ENCODE data around the gene TOR1AIP2.
"Not testable (repeated sequence)": the region's sequence is repeated elsewhere in the genome, so short reads cannot be mapped to it uniquely, and the experiment has no call there.

TOR1AIP2 gene

GRCh38 chr1:179867493-179868330 lies 9.9 kb downstream of the TOR1AIP2 start:
- ChIA-PET POLR2A (ENCODE audit: low non-redundant PET) (no interaction called here), CTCF (interaction anchor here (0.7 kb wide), 1 partner anchor 49 kb away, joined by 4 read pairs; no protein-coding TSS in a partner anchor)
- H3K27ac ChIP-seq: no peak overlapping the region
- no peak for DNase-seq (ENCODE audit: low spot score)
- TF ChIP-seq, protein P1, sequence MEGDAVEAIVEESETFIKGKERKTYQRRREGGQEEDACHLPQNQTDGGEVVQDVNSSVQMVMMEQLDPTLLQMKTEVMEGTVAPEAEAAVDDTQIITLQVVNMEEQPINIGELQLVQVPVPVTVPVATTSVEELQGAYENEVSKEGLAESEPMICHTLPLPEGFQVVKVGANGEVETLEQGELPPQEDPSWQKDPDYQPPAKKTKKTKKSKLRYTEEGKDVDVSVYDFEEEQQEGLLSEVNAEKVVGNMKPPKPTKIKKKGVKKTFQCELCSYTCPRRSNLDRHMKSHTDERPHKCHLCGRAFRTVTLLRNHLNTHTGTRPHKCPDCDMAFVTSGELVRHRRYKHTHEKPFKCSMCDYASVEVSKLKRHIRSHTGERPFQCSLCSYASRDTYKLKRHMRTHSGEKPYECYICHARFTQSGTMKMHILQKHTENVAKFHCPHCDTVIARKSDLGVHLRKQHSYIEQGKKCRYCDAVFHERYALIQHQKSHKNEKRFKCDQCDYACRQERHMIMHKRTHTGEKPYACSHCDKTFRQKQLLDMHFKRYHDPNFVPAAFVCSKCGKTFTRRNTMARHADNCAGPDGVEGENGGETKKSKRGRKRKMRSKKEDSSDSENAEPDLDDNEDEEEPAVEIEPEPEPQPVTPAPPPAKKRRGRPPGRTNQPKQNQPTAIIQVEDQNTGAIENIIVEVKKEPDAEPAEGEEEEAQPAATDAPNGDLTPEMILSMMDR (conservative IDR thresholded peaks at IDR 0.05; ENCODE audit: low read depth): peak; percentile 44

- CTCF ChIA-PET: interaction anchor here (0.6 to 0.7 kb wide), 3 partner anchors 9 to 55 kb away, joined by 3 to 4 read pairs (median 3); no protein-coding TSS in a partner anchor
These were observed 11.0 kb downstream of the TOR1AIP2 start for GRCh38 chr1:179866616-179867015.

DNA sequence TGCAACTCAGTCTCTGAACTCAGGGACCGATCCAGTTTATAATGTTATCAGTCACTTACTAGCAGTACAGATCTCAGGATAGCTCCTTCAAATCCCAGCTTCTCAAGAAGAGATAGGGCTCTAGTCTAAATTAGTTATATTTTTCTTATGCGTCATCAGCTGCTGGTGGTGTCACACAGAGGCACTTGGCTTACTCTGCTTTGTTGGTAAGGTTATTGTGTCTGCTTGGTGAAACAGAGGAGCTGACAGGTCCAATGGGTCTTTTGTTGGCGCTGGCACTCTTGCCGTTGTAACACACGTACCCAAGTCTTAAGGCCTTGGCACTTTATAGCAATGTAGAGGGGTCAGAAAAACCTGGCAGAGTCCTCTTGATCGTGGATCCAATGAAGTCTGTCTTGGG lies 12.2 kb downstream of the TOR1AIP2 start:
- CTCF ChIA-PET: no interaction called here
- POLR2A ChIA-PET (ENCODE audit: low non-redundant PET): no interaction called here
- DNase-seq (ENCODE audit: low spot score): no peak
- TF ChIP-seq, protein P1 (conservative IDR thresholded peaks at IDR 0.05; ENCODE audit: low read depth): no peak
- H3K27ac ChIP-seq: no peak overlapping the region

More at GRCh38 chr1:179866616-179867015, 11.0 kb downstream of the TOR1AIP2 start:
- no peak for DNase-seq (ENCODE audit: low spot score)
- TF ChIP-seq, protein P1 (conservative IDR thresholded peaks at IDR 0.05; ENCODE audit: low read depth): no peak
- POLR2A ChIA-PET (ENCODE audit: low non-redundant PET): interaction anchor here (0.6 kb wide), 1 partner anchor 208 kb away, joined by 4 read pairs; no protein-coding TSS in a partner anchor
- no peak overlapping the region for H3K27ac ChIP-seq

GRCh38 chr1:179860652-179861051 lies 17.0 kb downstream of the TOR1AIP2 start:
- POLR2A ChIA-PET (ENCODE audit: low non-redundant PET): no interaction called here

GRCh38 chr1:179857009-179857408 lies 20.6 kb downstream of the TOR1AIP2 start:
- POLR2A ChIA-PET (ENCODE audit: low non-redundant PET): no interaction called here
- TF ChIP-seq, protein P1 (conservative IDR thresholded peaks at IDR 0.05; ENCODE audit: low read depth): no peak

More at GRCh38 chr1:179860652-179861051, 17.0 kb downstream of the TOR1AIP2 start:
- CTCF ChIA-PET: no interaction called here
- TF ChIP-seq, protein P1 (conservative IDR thresholded peaks at IDR 0.05; ENCODE audit: low read depth): no peak
- no peak for DNase-seq (ENCODE audit: low spot score)
- H3K27ac ChIP-seq: no peak overlapping the region

DNA sequence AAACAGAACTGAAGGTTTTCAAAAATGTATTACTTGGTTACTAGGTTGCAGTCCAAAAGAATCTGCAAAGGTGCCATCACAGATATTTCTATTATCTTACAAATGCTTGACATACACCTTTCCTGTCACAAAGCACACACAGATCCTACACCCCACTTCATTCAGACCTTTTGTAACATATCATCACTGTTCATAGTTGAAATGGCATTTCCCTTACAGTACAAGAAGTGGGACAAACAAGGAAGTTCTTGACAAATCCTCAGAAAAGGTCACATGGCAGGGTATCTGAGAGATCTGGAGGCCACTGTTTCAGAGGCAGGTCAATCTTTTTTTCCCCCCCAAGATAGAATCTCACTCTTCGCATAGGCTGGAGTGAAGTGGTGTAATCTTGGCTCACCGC lies 21.3 kb downstream of the TOR1AIP2 start:
- no peak overlapping the region for H3K27ac ChIP-seq
- no peak for DNase-seq (ENCODE audit: low spot score)
- TF ChIP-seq, protein P1 (conservative IDR thresholded peaks at IDR 0.05; ENCODE audit: low read depth): no peak
- ChIA-PET POLR2A (ENCODE audit: low non-redundant PET) (no interaction called here), CTCF (no interaction called here)

More at GRCh38 chr1:179857009-179857408, 20.6 kb downstream of the TOR1AIP2 start:
- H3K27ac ChIP-seq: no peak overlapping the region
- CTCF ChIA-PET: no interaction called here
- no peak for DNase-seq (ENCODE audit: low spot score)

DNA sequence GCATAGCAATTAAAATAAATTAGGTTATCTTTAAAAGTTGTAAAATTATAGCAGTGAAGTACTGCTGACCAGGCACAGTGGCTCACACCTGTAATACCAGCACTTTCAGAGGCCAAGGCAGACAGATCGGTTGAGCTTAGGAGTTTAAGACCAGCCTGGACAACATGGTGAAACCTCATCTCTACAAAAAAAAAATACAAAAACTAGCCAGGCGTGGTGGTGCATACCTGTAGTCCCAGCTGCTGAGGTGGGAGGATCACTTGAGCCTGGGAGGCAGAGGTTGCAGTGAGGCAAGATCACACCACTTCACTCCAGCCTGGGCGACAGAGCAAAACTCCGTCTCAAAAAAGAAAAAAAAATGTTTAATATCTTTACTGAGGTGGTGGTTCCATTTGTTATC lies 21.8 kb downstream of the TOR1AIP2 start:
- H3K27ac ChIP-seq; POLR2A ChIA-PET (ENCODE audit: low non-redundant PET); CTCF ChIA-PET; DNase-seq (ENCODE audit: low spot score): not testable (repeated sequence)

All from RWPE1 (cell line).